GM21619 (cell line): Measurements from ENCODE around the gene SPRR3.
"Not testable (repeated sequence)": the region's sequence is repeated elsewhere in the genome, so short reads cannot be mapped to it uniquely, and the experiment has no call there.

Experiments used
- ATAC-seq: cut with Tn5 transposase; IDR thresholded peaks from one replicate; pipeline ENCODE4 v1.9.1; 2021; ENCODE audit not compliant: unreplicated experiment

The SPRR3 gene

DNA sequence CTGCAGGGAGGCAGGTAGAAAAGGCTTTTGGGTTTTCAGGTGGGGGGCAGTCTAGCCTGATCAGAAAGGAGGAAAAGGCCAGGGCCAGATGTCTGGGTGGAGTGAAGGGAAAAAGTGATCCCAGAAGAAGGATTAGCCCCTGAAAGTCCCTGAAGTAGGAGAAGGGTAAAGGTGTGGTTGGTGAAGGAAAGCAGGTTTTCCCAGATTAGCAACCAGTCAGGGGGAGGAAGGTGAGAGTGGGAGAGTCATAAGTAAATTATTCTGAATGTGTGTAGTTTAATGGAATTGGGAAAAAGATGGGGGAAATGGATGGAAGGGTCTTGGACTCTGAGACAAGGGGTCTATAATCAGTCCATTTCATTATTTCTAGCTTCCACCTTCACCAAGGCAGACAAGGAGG lies 18.3 kb upstream of the SPRR3 start:
- no peak for ATAC-seq

- no peak for ATAC-seq
Measured at GRCh38 chr1:152983743-152984142, 17.8 kb upstream of the SPRR3 start, which contains the start of gene SPRR1A. SPRR1A (plus strand) TSS chr1:152984081; CDS start chr1:152985231, 1,150 bp downstream.

GRCh38 chr1:152986578-152986977 lies 15.0 kb upstream of the SPRR3 start:
- no peak for ATAC-seq

- ATAC-seq: no peak
Measured at GRCh38 chr1:152993186-152993585, 8.4 kb upstream of the SPRR3 start.

DNA sequence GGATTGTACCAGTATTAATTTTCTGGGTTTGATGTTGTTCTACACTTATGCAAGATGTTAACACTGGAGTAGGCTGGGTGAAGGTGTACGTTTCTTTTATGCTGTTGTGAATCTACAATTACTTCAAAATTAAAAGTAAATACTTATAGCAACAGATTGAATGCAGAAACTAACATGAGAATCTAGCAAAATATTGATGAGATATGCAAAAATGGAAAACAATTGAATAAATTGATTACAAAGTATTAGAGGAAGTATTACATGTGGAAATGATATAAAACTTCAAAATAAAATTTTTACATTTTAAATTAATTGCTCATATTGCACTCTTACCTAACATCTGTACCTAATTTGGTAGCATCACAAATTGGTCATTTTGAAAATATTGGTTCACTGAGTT lies 5.7 kb upstream of the SPRR3 start:
- no peak for ATAC-seq

DNA sequence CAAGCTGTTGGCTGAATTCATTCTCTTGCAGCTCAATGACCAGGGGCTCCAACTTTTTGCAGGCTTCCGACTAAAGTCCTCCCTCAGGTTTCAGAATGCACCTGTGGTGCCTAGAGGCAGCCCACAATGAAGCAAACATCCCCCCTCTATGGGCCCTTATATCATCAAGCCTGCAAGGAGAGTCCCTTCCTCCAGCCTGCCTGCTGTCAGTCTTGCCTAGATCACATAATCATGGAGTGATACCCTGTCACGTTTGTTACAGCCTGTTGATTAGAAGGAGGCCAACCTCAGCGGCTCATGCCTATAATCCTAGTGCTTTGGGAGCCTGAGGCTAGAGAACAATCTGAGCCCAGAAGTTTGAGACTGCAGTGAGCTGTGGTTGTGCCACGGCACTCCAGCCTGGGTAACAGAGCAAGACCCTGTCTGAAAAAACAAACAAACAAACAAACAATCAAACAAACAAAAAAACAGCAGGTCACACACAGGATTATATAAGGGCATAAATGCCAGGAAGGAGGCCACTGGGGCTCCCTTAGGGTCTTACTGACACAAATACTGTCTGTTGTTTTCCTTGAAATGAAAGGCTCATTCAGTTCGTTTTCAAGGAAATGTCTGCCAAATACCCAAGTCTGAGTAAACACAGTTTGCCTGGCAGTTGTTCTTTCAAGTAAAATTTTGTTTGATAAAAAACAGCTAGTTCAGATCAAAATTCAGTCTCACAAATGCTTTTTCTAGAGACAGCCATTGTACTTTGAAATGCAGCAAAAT lies 4.7 kb upstream of the SPRR3 start:
- ATAC-seq: no peak

DNA sequence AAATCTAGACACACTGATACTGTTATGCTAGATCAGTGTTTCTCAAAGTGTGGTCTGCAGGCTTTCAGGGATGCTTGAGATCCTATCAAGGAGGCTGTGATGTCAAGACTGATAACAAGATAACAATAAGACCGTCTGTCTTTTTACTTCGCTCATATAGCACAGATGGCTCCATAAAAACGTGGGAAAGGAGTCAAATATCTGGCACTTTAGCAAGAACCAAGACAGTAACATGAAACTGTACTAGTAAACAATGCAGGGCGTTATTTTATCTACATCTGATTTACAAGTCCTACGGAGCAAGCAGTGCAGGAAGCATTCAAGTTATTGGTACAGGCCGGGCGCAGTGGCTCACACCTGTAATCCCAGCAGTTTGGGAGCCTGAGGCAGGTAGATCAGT lies 3.6 kb upstream of the SPRR3 start:
- ATAC-seq: no peak

GRCh38 chr1:152998476-152998875 lies 3.1 kb upstream of the SPRR3 start:
- ATAC-seq: no peak

- no peak for ATAC-seq
Measured at GRCh38 chr1:152999818-153000217, 1.7 kb upstream of the SPRR3 start.

- no peak for ATAC-seq
Measured at GRCh38 chr1:153000294-153000693, 1.3 kb upstream of the SPRR3 start.

DNA sequence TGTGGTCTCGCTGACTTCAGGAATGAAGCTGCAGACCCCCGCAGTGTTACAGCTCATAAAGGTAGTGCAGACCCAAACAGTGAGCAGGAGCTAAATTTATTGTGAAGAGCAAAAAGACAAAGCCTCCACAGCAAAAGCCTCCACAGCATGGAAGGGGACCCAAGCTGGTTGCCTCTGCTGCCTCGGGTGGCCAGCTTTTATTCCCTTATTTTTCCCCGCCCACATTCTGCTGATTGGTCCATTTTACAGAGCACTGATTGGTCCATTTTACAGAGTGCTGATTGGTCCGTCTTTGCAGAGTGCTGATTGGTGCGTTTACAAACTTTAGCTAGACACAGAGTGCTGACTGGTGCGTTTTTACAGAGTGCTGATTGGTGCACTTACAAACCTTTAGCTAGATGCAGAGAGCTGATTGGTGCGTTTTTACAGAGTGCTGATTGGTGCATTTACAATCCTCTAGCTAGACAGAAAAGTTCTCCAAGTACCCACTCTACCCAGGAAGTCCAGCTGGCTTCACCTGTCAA lies 9.7 kb downstream of the SPRR3 start:
- not testable (repeated sequence) for ATAC-seq

GRCh38 chr1:153021829-153022228 lies 20.3 kb downstream of the SPRR3 start:
- ATAC-seq: not testable (repeated sequence)

DNA sequence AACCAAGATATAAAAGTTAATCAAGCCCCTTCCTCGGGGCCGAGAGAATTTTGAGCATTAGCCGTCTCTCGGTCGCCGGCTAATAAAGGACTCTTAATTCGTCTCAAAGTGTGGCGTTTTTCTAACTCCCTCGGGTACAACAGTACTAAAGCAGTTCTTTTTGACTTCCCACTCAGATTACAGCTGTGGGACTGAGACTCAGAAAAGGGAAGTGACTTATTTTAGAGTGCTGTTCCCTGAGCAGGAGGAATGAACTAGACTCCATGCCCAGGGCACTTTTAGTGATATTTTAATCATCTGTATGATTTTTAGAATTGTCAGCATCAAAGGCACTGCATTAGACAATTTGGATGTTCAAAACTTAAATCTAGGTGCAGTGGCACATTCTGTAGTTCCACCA lies 20.8 kb downstream of the SPRR3 start:
- ATAC-seq: not testable (repeated sequence)

- ATAC-seq: no peak
Measured at GRCh38 chr1:153023109-153023508, 21.6 kb downstream of the SPRR3 start.

DNA sequence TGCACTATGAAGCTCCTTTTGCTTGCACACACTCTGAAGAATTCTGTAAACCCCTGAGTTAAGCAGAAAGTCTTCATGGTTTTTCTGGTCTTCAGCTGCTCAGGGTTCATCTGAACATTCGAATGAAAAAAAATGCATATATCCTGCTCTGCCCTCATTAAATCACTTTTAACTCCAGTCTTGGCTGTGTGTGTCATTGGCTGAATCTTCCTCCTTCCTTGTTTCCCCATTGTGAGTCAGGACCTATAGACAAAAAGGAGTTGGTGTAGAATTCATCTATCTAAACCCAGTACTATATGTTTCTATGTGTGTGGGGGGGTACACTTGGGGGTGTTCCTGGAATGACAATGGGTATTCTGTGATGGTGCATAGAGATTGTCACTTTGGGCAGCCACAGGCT lies 22.9 kb downstream of the SPRR3 start:
- ATAC-seq: no peak

GRCh38 chr1:153025797-153026196 lies 24.2 kb downstream of the SPRR3 start:
- no peak for ATAC-seq

GRCh38 chr1:153028766-153029165 lies 27.2 kb downstream of the SPRR3 start:
- ATAC-seq: no peak

DNA sequence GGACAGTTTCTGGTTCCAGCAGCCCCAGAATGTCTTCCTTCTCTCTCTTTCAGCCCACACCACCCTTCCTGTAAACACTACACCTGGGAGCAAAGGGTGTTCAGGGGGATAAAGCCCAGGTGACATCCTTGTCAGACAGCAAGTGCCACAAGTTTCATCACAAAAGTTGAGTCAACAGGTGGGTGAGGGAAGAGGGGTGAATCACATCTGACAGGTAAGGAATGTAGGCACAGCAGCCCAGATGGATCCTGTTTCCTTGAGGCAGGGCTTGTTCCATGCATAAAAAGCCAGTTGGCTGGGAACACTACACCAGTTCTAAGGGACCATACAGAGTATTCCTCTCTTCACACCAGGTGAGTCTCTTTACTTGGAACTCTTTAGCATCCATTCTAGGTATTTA lies 29.3 kb downstream of the SPRR3 start, which contains the start of gene SPRR1B:
Gene SPRR1B (plus strand): TSS at position 309 of the 400 bp plus-strand sequence. CDS start 1,143 bp downstream, outside the sequence.
- no peak for ATAC-seq

GRCh38 chr1:153032073-153032472 lies 30.5 kb downstream of the SPRR3 start:
- ATAC-seq: no peak

- ATAC-seq: no peak
Measured at GRCh38 chr1:153032677-153033308, 31.2 kb downstream of the SPRR3 start.

DNA sequence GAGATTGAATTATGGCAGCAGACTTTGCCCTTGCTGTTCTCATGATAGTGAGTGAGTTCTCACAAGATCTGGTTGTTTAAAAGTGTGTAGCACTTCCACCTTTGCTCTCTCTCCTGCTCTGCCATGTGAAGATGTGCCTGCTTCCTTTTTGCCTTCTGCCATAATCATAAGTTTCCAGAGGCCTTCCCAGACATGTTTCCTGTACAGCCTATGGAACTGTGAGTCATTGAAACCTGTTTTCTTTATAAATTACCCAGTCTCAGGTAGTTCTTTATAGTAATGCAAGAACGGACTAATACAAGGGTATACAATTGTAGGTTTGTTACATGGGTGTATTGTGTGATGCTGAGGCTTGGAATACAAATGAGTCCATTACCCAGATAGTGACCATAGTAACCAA lies 33.7 kb downstream of the SPRR3 start:
- ATAC-seq: no peak

DNA sequence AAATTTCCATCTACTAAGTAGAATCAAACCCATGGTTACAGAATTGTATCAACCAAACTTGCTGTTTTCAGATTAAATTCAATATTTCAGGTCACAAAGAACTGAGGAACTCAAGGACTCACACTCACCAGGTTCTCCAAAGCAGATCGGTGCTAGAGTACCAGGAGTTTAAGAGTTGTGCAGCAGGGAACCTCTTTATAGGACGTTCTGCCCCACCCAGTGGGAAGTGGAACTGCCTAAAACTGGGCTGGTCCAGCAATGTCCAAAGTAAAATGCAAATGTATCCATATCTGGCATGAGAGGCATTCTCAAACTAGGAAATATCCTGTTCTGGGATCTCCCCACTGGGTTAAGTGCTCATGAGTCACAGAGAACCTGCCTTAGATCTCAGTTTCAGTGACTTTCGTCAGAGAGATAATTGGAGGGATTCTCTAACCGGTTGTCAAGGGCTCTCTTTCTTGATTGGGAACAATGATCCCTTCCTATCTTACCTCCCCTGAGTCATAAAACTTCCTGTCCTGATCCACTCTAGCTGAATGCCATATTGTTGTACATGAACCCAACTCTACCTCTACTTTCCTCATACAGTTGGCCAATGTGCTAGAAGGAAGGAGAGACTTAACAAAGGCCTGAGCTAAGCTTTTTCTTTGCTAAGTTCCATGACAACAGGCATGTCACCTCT lies 39.5 kb downstream of the SPRR3 start, which contains the start of gene SPRR2D:
Gene SPRR2D (minus strand): TSS at position 171 of the 682 bp plus-strand sequence. CDS start 774 bp downstream, outside the sequence.
- ATAC-seq: no peak
